ENCODE data around the gene ATP12A. TPM values are rescaled to one million over a fixed set of nuclear protein-coding genes. Genes with fewer than 3 reads are reported as not detected.

ATP12A gene
- total RNA-seq, 1 experiment from 2014 or later, result not detected

- H3K4me1 ChIP-seq (replicated peaks), result peaks cover 14% of the 10 kb centered on the region
- no peaks in the 10 kb centered on the region for H3K27me3 ChIP-seq (replicated peaks)
- H3K36me3 ChIP-seq, result no peaks in the 10 kb centered on the region
- no peak for DNase-seq (ENCODE audit: low read depth in 1 of 2, low spot score in 2 of 2)
- no peak overlapping the region; the same call in 1 of the 2 replicates for H3K27ac ChIP-seq
- H3K4me3 ChIP-seq, result no peak overlapping the region
- no peaks in the 10 kb centered on the region for H3K9me3 ChIP-seq (replicated peaks)
Observed at GRCh38 chr13:24670961-24671381, 9.2 kb upstream of the ATP12A start.

DNA sequence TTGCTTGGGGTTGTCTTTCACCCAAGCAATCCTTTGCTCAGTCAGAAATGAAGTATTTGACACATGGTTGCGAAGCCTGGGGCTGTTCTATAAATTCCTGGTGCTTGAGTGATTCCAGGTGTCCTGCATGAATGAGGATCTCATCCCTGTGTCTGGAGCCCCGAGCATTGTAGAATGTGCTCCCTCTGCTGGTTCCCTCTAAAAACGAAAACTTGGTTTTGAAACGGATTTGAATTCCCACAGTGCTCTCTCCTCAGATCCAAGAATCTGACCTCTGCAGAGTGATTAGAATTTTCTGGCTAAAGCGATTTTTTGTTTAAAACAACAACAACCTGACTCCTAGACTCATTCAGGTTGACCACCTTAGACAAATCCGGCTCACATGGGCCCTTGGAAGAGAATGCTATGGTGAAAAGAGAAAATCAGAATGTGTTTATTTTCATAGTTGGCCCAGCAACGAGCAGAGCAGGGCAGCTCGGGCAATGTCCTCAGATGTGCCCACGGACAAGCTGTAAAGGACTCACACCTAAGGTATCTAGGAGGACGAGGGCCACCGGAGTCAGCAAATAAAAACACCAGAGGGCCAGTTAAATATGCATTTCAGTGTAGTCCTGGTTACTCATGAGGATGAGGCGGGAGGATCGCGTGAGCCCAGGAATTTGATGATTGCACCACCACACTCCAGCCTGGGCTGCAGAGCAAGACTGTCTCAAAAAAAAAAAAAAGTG is 8.7 kb upstream of the ATP12A start:
- peak overlapping the region; percentile 71 for H3K27ac ChIP-seq
- H3K36me3 ChIP-seq, result no peaks in the 10 kb centered on the region
- no peaks in the 10 kb centered on the region for H3K9me3 ChIP-seq (replicated peaks)
- H3K4me3 ChIP-seq, result peak overlapping the region; percentile 13; the same call in 1 of the 2 replicates
- no peaks in the 10 kb centered on the region for H3K27me3 ChIP-seq (replicated peaks)
- peak in 1 of 2 experiments; percentile 62 for DNase-seq (ENCODE audit: low read depth in 1 of 2, low spot score in 2 of 2)
- peaks cover 14% of the 10 kb centered on the region for H3K4me1 ChIP-seq (replicated peaks)

DNA sequence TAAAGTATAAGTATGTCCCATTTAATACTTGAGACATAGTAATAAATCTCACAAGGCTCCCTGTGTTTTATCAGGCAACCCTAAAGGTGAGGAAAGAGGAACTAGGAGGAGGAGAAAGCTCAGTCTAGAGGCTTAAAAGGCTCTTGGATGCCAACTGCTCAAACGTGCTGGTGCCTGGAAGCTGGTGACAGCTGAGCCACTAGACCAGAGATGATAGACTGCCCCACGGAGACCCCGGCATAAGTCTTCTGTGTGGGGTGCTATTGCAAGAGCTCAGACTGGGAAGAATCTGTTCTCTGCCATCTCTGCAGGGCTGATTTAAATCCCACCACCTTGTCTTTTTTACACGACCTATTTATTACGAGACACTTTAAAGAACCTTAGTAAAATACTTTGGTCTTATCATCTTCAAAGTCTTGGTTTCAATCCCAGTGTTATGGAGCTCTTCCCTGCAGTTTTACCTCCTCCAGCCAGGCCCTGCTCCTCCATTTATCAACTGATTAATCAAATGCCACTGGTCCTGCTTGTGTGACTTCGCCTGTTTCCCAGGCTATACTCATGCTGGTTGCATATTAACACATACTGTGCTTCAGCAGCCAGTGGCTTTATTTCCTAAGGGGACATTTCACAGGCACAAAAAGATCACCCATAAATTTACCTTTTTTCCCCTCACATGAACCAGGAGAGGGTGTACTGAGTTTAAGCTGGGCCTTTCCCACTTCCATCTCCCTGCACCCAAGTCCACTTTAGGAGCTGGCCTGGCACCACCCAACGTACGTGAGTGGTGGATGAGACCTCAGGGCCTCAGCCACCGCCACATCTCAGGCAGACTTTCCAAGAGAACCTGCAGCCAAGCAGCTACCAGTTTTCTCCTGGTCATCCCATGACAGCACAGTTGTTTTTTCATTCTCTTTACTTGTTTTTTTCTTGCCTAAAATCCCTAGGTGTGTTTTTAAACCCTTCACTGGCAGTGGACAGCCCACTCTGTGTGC is 7.8 kb upstream of the ATP12A start:
- no peak overlapping the region for H3K4me3 ChIP-seq
- no peaks in the 10 kb centered on the region for H3K36me3 ChIP-seq

GRCh38 chr13:24675806-24676570 is 4.2 kb upstream of the ATP12A start:
- Histone ChIP-seq H3K4me3 (no peak overlapping the region), H3K27me3 (replicated peaks) (peaks cover 8% of the 10 kb centered on the region), H3K4me1 (replicated peaks) (peaks cover 11% of the 10 kb centered on the region), H3K36me3 (no peaks in the 10 kb centered on the region), H3K9me3 (replicated peaks) (no peaks in the 10 kb centered on the region), H3K27ac (no peak overlapping the region)
- no peak for DNase-seq (ENCODE audit: low read depth in 1 of 2, low spot score in 2 of 2)

More for the DNA sequence above, 7.8 kb upstream of the ATP12A start:
- no peak for DNase-seq (ENCODE audit: low read depth in 1 of 2, low spot score in 2 of 2)
- peaks cover 14% of the 10 kb centered on the region for H3K4me1 ChIP-seq (replicated peaks)
- no peaks in the 10 kb centered on the region for H3K9me3 ChIP-seq (replicated peaks)
- no peaks in the 10 kb centered on the region for H3K27me3 ChIP-seq (replicated peaks)
- H3K27ac ChIP-seq, result no peak overlapping the region

- Histone ChIP-seq H3K27me3 (replicated peaks) (peaks cover 8% of the 10 kb centered on the region), H3K27ac (no peak overlapping the region), H3K4me1 (replicated peaks) (no peaks in the 10 kb centered on the region), H3K36me3 (no peaks in the 10 kb centered on the region), H3K4me3 (no peak overlapping the region), H3K9me3 (replicated peaks) (no peaks in the 10 kb centered on the region)
- no peak for DNase-seq (ENCODE audit: low read depth in 1 of 2, low spot score in 2 of 2)
Observed at GRCh38 chr13:24678151-24678550, 2.1 kb upstream of the ATP12A start.

DNA sequence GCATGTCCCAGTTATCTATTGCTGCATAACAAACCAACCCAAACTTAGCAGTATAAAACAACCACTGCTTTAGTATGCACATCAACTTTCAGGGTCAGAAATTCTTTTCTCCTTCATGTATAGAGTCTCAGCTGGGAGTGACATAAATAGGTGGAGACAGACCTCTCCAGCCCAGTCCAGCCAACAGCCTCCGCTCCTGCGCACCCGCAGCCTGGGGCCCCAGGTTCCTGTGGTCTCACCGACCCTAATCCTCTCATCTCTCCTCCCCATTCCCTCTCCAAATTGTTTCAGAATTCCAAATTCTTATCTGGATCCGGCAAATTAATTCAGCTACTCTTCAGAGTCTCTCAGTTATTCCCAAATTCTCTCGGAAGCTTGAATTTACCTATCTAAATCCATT is 522 bp upstream of the ATP12A start:
- no peaks in the 10 kb centered on the region for H3K9me3 ChIP-seq (replicated peaks)
- no peak for DNase-seq (ENCODE audit: low read depth in 1 of 2, low spot score in 2 of 2)
- H3K4me3 ChIP-seq, result no peak overlapping the region
- peaks cover 8% of the 10 kb centered on the region for H3K27me3 ChIP-seq (replicated peaks)
- H3K36me3 ChIP-seq, result no peaks in the 10 kb centered on the region
- peaks cover 8% of the 10 kb centered on the region for H3K4me1 ChIP-seq (replicated peaks)
- H3K27ac ChIP-seq, result no peak overlapping the region

GRCh38 chr13:24680921-24681604 is 855 bp downstream of the ATP12A start:
- H3K9me3 ChIP-seq (replicated peaks), result no peaks in the 10 kb centered on the region
- no peak for DNase-seq (ENCODE audit: low read depth in 1 of 2, low spot score in 2 of 2)
- peaks cover 11% of the 10 kb centered on the region for H3K4me1 ChIP-seq (replicated peaks)
- H3K36me3 ChIP-seq, result no peaks in the 10 kb centered on the region
- H3K4me3 ChIP-seq, result no peak overlapping the region
- peaks cover 8% of the 10 kb centered on the region for H3K27me3 ChIP-seq (replicated peaks)
- H3K27ac ChIP-seq, result no peak overlapping the region

DNA sequence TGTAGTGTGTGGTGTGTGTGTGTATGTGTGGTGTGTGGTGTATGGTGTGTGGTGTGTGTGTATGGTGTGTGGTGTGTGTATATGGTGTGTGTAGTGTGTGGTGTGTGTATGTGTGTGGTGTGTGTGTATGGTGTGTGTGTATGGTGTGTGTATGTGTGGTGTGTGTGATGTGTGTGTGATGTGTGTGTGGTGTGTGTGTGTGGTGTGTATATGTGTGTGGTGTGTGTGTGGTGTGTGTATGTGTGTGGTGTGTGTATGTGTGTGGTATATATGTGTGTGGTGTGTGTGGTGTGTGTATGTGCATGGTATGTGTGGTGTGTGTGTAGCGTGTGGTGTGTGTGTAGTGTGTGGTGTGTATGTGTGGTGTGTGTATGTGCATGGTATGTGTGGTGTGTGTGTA is 1.7 kb downstream of the ATP12A start:
- H3K27me3 ChIP-seq (replicated peaks), result peaks cover 8% of the 10 kb centered on the region
- peaks cover 11% of the 10 kb centered on the region for H3K4me1 ChIP-seq (replicated peaks)
- H3K36me3 ChIP-seq, result no peaks in the 10 kb centered on the region
- DNase-seq (ENCODE audit: low read depth in 1 of 2, low spot score in 2 of 2), result no peak
- H3K4me3 ChIP-seq, result no peak overlapping the region
- no peak overlapping the region for H3K27ac ChIP-seq
- H3K9me3 ChIP-seq (replicated peaks), result no peaks in the 10 kb centered on the region

DNA sequence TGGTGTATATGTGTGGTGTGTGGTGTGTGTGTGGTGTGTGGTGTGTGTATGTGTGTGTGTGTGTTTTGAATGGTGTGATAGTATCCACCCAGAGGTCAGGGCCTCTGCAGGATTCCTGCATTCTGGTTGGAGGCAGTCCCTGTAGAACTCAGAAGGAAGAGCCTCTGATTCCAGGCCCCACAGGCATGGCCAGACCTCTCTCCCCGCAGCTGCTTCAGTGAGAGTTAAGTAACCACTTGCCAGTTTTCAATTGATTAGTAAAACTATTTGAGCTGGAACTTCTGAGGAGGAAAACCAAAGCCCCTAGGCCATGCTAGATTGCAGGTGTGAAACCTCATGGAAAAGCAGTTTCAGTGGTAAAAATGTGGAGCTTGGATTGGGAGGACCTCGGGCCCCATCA is 2.1 kb downstream of the ATP12A start:
- Histone ChIP-seq H3K36me3 (no peaks in the 10 kb centered on the region), H3K27ac (no peak overlapping the region), H3K9me3 (replicated peaks) (no peaks in the 10 kb centered on the region), H3K27me3 (replicated peaks) (peaks cover 8% of the 10 kb centered on the region), H3K4me1 (replicated peaks) (peaks cover 11% of the 10 kb centered on the region), H3K4me3 (no peak overlapping the region)
- DNase-seq (ENCODE audit: low read depth in 1 of 2, low spot score in 2 of 2), result no peak

DNA sequence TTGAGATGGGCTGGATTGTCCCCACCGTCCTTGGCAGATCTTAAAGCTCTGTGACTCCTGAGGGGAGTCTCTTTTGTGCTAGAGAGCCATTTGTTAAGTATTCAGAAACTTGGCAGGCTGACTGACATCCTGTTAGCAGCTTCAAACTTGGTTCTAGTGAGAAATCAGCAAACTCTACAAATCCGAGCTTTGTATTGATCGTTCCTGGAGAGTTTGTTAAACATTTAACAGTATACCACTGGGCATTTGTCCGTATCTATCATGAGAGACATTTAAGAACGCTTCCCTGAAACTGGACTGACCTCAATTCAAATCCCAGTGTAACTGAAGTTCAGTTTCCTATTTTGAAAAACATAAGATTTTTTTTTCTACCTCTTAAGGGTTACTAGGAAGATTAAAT is 3.1 kb downstream of the ATP12A start:
- no peak overlapping the region for H3K4me3 ChIP-seq
- H3K36me3 ChIP-seq, result no peaks in the 10 kb centered on the region
- peaks cover 11% of the 10 kb centered on the region for H3K4me1 ChIP-seq (replicated peaks)
- peaks cover 8% of the 10 kb centered on the region for H3K27me3 ChIP-seq (replicated peaks)
- H3K9me3 ChIP-seq (replicated peaks), result no peaks in the 10 kb centered on the region
- no peak for DNase-seq (ENCODE audit: low read depth in 1 of 2, low spot score in 2 of 2)
- H3K27ac ChIP-seq, result no peak overlapping the region

- DNase-seq (ENCODE audit: low read depth in 1 of 2, low spot score in 2 of 2), result peak; percentile 34 to 66
- H3K9me3 ChIP-seq (replicated peaks), result no peaks in the 10 kb centered on the region
- H3K27me3 ChIP-seq (replicated peaks), result peaks cover 8% of the 10 kb centered on the region
- H3K36me3 ChIP-seq, result no peaks in the 10 kb centered on the region
- H3K27ac ChIP-seq, result no peak overlapping the region
- peaks cover 11% of the 10 kb centered on the region for H3K4me1 ChIP-seq (replicated peaks)
- H3K4me3 ChIP-seq, result no peak overlapping the region
Observed at GRCh38 chr13:24683838-24684599, 3.8 kb downstream of the ATP12A start.

GRCh38 chr13:24684600-24684998 is 4.4 kb downstream of the ATP12A start:
- DNase-seq (ENCODE audit: low read depth in 1 of 2, low spot score in 2 of 2), result no peak

More at GRCh38 chr13:24684600-24684998, 4.4 kb downstream of the ATP12A start:
- no peak overlapping the region for H3K4me3 ChIP-seq
- H3K36me3 ChIP-seq, result no peaks in the 10 kb centered on the region
- H3K27ac ChIP-seq, result no peak overlapping the region
- H3K4me1 ChIP-seq (replicated peaks), result peaks cover 11% of the 10 kb centered on the region
- no peaks in the 10 kb centered on the region for H3K9me3 ChIP-seq (replicated peaks)
- peaks cover 8% of the 10 kb centered on the region for H3K27me3 ChIP-seq (replicated peaks)

Data from SJSA1 (cell line).